AG04450 (cell line): Measurements from ENCODE around the gene PSENEN. TPM values are rescaled to one million over a fixed set of nuclear protein-coding genes. Genes with fewer than 3 reads are reported as not detected.
"Not testable (repeated sequence)": the region's sequence is repeated elsewhere in the genome, so short reads cannot be mapped to it uniquely, and the experiment has no call there.

ENCODE experiments used
- CTCF ChIA-PET: fragments of 300-600, 350-600 bp; formaldehyde crosslinking; extraction: SDS; loops from one replicate; lab custom pipeline; 2022; ENCODE audit warnings: antibody characterized with exemption, inconsistent platforms; lab: Charles Lee
- POLR2A ChIA-PET: fragments of 350-600 bp; formaldehyde crosslinking; extraction: SDS; loops from one replicate; lab custom pipeline; 2021; ENCODE audit warnings: antibody characterized with exemption, inconsistent platforms; lab: Yijun Ruan, JAX
- DNase-seq: peaks from one replicate; pipeline ENCODE4 v3.0.0-alpha.2; 2011; ENCODE audit warnings: low read depth, low spot score
- H3K27ac ChIP-seq: one replicate; pipeline ENCODE4 v1.5.1; 2012; ENCODE audit warnings: low read depth, low read length, control low read depth
- H3K27me3 ChIP-seq: one replicate; pipeline ENCODE4 v1.6.0; 2012; ENCODE audit warnings: low read length; ENCODE audit not compliant: control insufficient read depth, insufficient read depth
- H3K4me3 ChIP-seq: 2 replicates; pipeline ENCODE4 v1.5.1; 2011; ENCODE audit warnings: mild to moderate bottlenecking, low read depth, low read length, control low read depth
- H3K9me3 ChIP-seq: 2 replicates; pipeline ENCODE4 v1.5.1; 2012; ENCODE audit warnings: low read length; ENCODE audit not compliant: control insufficient read depth, insufficient read depth
- CTCF ChIP-seq: IDR thresholded peaks from 2 replicates; pipeline ENCODE4 v1.5.1; 2011; ENCODE audit warnings: low read depth, low read length, control low read depth, inconsistent platforms
- polyA plus RNA-seq: library from polyadenylated mRNA; depleted of rRNA; stranded (reverse); fragments of >200 nt; gene quantifications from 2 replicates; pipeline ENCODE4 v1.2.3, GENCODE V29; 2011; rRNA removed

PSENEN gene
- polyA plus RNA-seq, 1 experiment, result 41.0 TPM

GRCh38 chr19:35792312-35792711 is 46.9 kb downstream of the PSENEN start:
- POLR2A ChIA-PET, result no interaction called here
- peaks cover 13% of the 10 kb centered on the region for H3K27me3 ChIP-seq
- TF ChIP-seq CTCF, result no peak
- no peak for DNase-seq
- H3K4me3 ChIP-seq, result no peak overlapping the region
- CTCF ChIA-PET, result no interaction called here
- H3K27ac ChIP-seq, result no peak overlapping the region
- no peaks in the 10 kb centered on the region for H3K9me3 ChIP-seq

- DNase-seq, result no peak
- no peak for TF ChIP-seq CTCF
- H3K27ac ChIP-seq, result no peak overlapping the region
- H3K9me3 ChIP-seq, result no peaks in the 10 kb centered on the region; the same call in 1 of the 2 replicates
- peaks cover 14% of the 10 kb centered on the region for H3K27me3 ChIP-seq
- CTCF ChIA-PET, result no interaction called here
- H3K4me3 ChIP-seq, result no peak overlapping the region
- POLR2A ChIA-PET, result no interaction called here
Observed at GRCh38 chr19:35792888-35793287, 47.4 kb downstream of the PSENEN start.

GRCh38 chr19:35793381-35794165 is 48.1 kb downstream of the PSENEN start:
- no peak for TF ChIP-seq CTCF
- no peak overlapping the region for H3K4me3 ChIP-seq
- H3K27me3 ChIP-seq, result peaks cover 14% of the 10 kb centered on the region
- CTCF ChIA-PET, result no interaction called here
- POLR2A ChIA-PET, result no interaction called here
- DNase-seq, result no peak
- no peaks in the 10 kb centered on the region; the same call in 1 of the 2 replicates for H3K9me3 ChIP-seq
- H3K27ac ChIP-seq, result no peak overlapping the region

GRCh38 chr19:35795564-35795963 is 50.1 kb downstream of the PSENEN start:
- POLR2A ChIA-PET, CTCF ChIA-PET, DNase-seq: not testable (repeated sequence)

More at GRCh38 chr19:35795564-35795963, 50.1 kb downstream of the PSENEN start:
- not testable (repeated sequence) for H3K9me3 ChIP-seq, H3K27ac ChIP-seq, H3K4me3 ChIP-seq
- H3K27me3 ChIP-seq, result peaks cover 14% of the 10 kb centered on the region

Other genes starting within 250 kb of the PSENEN start
- gene DMKN, start 232.0 kb upstream of the PSENEN start, polyA plus RNA-seq, result 1.3 and 1.6 TPM in 2 replicates
- gene SBSN, start 217.3 kb upstream of the PSENEN start, polyA plus RNA-seq, result 1.8 and 2.1 TPM in 2 replicates
- not detected in 2 replicates for gene GAPDHS, start 212.2 kb upstream of the PSENEN start, polyA plus RNA-seq
- 88.7 and 116 TPM in 2 replicates for gene TMEM147, start 200.0 kb upstream of the PSENEN start, polyA plus RNA-seq
- not detected in 2 replicates for gene ATP4A, start 182.0 kb upstream of the PSENEN start, polyA plus RNA-seq
- gene PMIS2, start 159.5 kb upstream of the PSENEN start, polyA plus RNA-seq, result not detected in 2 replicates
- gene HAUS5, start 132.9 kb upstream of the PSENEN start, polyA plus RNA-seq, result 1.9 and 2.3 TPM in 2 replicates
- 33.4 and 35.6 TPM in 2 replicates for gene RBM42, start 116.6 kb upstream of the PSENEN start, polyA plus RNA-seq
- 0.33 and 0.36 TPM in 2 replicates for gene ETV2, start 103.9 kb upstream of the PSENEN start, polyA plus RNA-seq
- gene COX6B1, start 97.3 kb upstream of the PSENEN start, polyA plus RNA-seq, result 398 and 527 TPM in 2 replicates
- gene UPK1A, start 79.1 kb upstream of the PSENEN start, polyA plus RNA-seq, result 0.07 TPM in 1 of 2 replicates, not detected in the other
- gene ZBTB32, start 41.1 kb upstream of the PSENEN start, polyA plus RNA-seq, result not detected in 2 replicates
- 6.1 and 8.7 TPM in 2 replicates for gene KMT2B, start 27.6 kb upstream of the PSENEN start, polyA plus RNA-seq
- 1.3 and 2.0 TPM in 2 replicates for gene IGFLR1, start 3.2 kb upstream of the PSENEN start, polyA plus RNA-seq
- 10.2 and 11.8 TPM in 2 replicates for gene U2AF1L4, start 233 bp upstream of the PSENEN start, polyA plus RNA-seq
- gene LIN37, start 2.9 kb downstream of the PSENEN start, polyA plus RNA-seq, result 5.5 and 7.6 TPM in 2 replicates
- gene HSPB6, start 11.4 kb downstream of the PSENEN start, polyA plus RNA-seq, result 31.7 and 46.5 TPM in 2 replicates
- gene PROSER3, start 12.5 kb downstream of the PSENEN start, polyA plus RNA-seq, result 5.2 and 7.1 TPM in 2 replicates
- 0.82 and 1.2 TPM in 2 replicates for gene ARHGAP33, start 29.9 kb downstream of the PSENEN start, polyA plus RNA-seq
- gene PRODH2, start 67.2 kb downstream of the PSENEN start, polyA plus RNA-seq, result not detected in 2 replicates
- gene NPHS1, start 106.9 kb downstream of the PSENEN start, polyA plus RNA-seq, result not detected in 2 replicates
- gene KIRREL2, start 111.3 kb downstream of the PSENEN start, polyA plus RNA-seq, result not detected in 2 replicates
- gene APLP1, start 122.9 kb downstream of the PSENEN start, polyA plus RNA-seq, result 6.8 and 10.9 TPM in 2 replicates
- gene NFKBID, start 154.9 kb downstream of the PSENEN start, polyA plus RNA-seq, result 1.5 and 2.3 TPM in 2 replicates
- gene HCST, start 156.9 kb downstream of the PSENEN start, polyA plus RNA-seq, result 0.31 and 0.42 TPM in 2 replicates
- gene TYROBP, start 162.6 kb downstream of the PSENEN start, polyA plus RNA-seq, result not detected in 2 replicates
- gene LRFN3, start 190.7 kb downstream of the PSENEN start, polyA plus RNA-seq, result 0.69 and 1.1 TPM in 2 replicates
- gene SDHAF1, start 249.5 kb downstream of the PSENEN start, polyA plus RNA-seq, result 7.5 and 8.3 TPM in 2 replicates